ENCODE data around the gene DPP10. TPM values are rescaled to one million over a fixed set of nuclear protein-coding genes. Genes with fewer than 3 reads are reported as not detected.

DPP10 gene
- total RNA-seq, 1 experiment from 2014 or later: not detected

DNA sequence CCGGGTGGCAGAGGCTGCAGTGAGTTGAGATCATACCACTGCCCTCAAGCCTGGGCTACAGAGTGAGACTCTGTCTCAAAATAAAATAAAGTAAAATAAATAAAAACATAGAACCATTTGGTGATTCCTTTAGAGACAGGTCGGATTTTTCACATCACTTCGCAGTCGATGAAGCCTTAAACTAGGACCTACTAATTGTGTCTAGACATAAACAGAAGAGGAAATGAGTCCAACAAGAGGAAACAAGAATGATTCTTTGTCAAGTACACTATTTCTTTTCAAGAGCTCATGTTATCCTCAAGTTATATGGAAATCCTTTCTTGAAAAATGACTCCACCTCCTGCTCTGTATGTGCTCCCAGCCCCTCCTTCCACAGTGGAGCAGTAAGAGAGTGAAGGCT lies 758.9 kb downstream of the DPP10 start:
- H3K27me3 ChIP-seq (ENCODE audit: control insufficient read depth, insufficient read depth, low read length): no peaks in the 10 kb centered on the region
- intact Hi-C loops (cut with micrococcal nuclease; ENCODE audit: unreplicated experiment): no loop called here
- BruUV-seq (replicated peaks): no TSS peak
- DNase-seq (ENCODE audit: low read depth, low spot score): no peak
- CTCF ChIA-PET: no interaction called here
- no peak overlapping the region for H3K4me3 ChIP-seq (ENCODE audit: low read depth in 2 of 2, low read length in 2 of 2)
- no peaks in the 10 kb centered on the region for H3K9me3 ChIP-seq (ENCODE audit: control insufficient read depth, insufficient read depth, low read depth, low read length)
- H3K4me1 ChIP-seq (ENCODE audit: control insufficient read depth, insufficient read depth, low read length): no peaks in the 10 kb centered on the region
- no peak for TF ChIP-seq SIN3A (IDR thresholded peaks at IDR 0.05; ENCODE audit: borderline replicate concordance, insufficient read depth, low read depth, low read length)
- TF ChIP-seq, protein P1, sequence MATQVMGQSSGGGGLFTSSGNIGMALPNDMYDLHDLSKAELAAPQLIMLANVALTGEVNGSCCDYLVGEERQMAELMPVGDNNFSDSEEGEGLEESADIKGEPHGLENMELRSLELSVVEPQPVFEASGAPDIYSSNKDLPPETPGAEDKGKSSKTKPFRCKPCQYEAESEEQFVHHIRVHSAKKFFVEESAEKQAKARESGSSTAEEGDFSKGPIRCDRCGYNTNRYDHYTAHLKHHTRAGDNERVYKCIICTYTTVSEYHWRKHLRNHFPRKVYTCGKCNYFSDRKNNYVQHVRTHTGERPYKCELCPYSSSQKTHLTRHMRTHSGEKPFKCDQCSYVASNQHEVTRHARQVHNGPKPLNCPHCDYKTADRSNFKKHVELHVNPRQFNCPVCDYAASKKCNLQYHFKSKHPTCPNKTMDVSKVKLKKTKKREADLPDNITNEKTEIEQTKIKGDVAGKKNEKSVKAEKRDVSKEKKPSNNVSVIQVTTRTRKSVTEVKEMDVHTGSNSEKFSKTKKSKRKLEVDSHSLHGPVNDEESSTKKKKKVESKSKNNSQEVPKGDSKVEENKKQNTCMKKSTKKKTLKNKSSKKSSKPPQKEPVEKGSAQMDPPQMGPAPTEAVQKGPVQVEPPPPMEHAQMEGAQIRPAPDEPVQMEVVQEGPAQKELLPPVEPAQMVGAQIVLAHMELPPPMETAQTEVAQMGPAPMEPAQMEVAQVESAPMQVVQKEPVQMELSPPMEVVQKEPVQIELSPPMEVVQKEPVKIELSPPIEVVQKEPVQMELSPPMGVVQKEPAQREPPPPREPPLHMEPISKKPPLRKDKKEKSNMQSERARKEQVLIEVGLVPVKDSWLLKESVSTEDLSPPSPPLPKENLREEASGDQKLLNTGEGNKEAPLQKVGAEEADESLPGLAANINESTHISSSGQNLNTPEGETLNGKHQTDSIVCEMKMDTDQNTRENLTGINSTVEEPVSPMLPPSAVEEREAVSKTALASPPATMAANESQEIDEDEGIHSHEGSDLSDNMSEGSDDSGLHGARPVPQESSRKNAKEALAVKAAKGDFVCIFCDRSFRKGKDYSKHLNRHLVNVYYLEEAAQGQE (IDR thresholded peaks at IDR 0.05; ENCODE audit: insufficient read depth in 1 of 2, low read depth in 2 of 2, low read length in 1 of 2): no peak
- no peak for TF ChIP-seq TCF7L2 (IDR thresholded peaks at IDR 0.05; ENCODE audit: low read depth, low read length)
- no peak for TF ChIP-seq POLR2AphosphoS5 (IDR thresholded peaks at IDR 0.05; ENCODE audit: low read depth, low read length)
- TF ChIP-seq CTCF (IDR thresholded peaks at IDR 0.05): no peak
- H3K36me3 ChIP-seq (ENCODE audit: control insufficient read depth, insufficient read depth, low read length): no peaks in the 10 kb centered on the region
- no peak for ATAC-seq
- POLR2A ChIA-PET: no interaction called here
- H3K27ac ChIP-seq (ENCODE audit: low read length): no peak overlapping the region
- in situ Hi-C loops (cut with HindIII; ENCODE audit: low pct_unique_long_range_greater_than_20kb, low sequenced_read_pairs): no loop called here

DNA sequence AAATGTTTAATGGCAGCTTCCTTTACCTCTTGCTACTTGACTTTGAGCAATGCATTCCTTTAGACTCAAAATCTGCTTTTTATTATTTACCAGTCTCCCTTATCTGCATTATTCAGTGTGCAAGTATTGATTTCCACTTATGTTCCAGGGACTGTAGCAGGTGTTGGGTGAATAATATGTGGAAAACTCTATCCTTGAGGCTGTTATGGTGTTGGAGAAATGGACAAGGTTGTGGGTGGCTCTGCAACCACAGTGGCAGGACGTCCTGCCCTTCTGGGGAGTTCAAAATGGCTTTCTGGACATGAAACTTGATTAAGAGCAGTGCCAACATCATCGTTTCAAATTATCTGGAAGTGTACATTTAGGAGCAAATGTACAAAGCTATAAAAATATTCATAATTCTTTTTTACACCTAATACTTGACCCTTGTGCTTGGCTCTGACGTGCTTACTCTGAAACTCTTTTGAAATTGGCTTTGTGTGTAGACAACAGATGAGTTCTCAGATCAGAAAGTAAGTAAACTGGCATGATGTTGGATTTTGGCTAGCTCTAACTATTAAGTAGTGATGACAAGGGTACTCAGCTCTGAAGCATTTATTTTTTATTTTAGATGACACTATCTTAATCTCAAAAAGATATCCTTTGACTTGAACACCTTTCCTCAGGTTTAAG lies 766.2 kb downstream of the DPP10 start:
- CTCF ChIA-PET: no interaction called here
- Histone ChIP-seq H3K4me1 (ENCODE audit: control insufficient read depth, insufficient read depth, low read length) (no peaks in the 10 kb centered on the region), H3K4me3 (ENCODE audit: low read depth in 2 of 2, low read length in 2 of 2) (no peak overlapping the region), H3K36me3 (ENCODE audit: control insufficient read depth, insufficient read depth, low read length) (no peaks in the 10 kb centered on the region), H3K9me3 (ENCODE audit: control insufficient read depth, insufficient read depth, low read depth, low read length) (no peaks in the 10 kb centered on the region), H3K27ac (ENCODE audit: low read length) (no peak overlapping the region), H3K27me3 (ENCODE audit: control insufficient read depth, insufficient read depth, low read length) (no peaks in the 10 kb centered on the region)
- POLR2A ChIA-PET: no interaction called here
- BruUV-seq (replicated peaks): no TSS peak
- TF ChIP-seq TCF7L2 (IDR thresholded peaks at IDR 0.05; ENCODE audit: low read depth, low read length) (no peak), SIN3A (IDR thresholded peaks at IDR 0.05; ENCODE audit: borderline replicate concordance, insufficient read depth, low read depth, low read length) (no peak), POLR2AphosphoS5 (IDR thresholded peaks at IDR 0.05; ENCODE audit: low read depth, low read length) (no peak), CTCF (IDR thresholded peaks at IDR 0.05) (no peak)
- TF ChIP-seq, protein P1 (IDR thresholded peaks at IDR 0.05; ENCODE audit: insufficient read depth in 1 of 2, low read depth in 2 of 2, low read length in 1 of 2): no peak
- ATAC-seq: no peak
- in situ Hi-C loops (cut with HindIII; ENCODE audit: low pct_unique_long_range_greater_than_20kb, low sequenced_read_pairs): no loop called here
- DNase-seq (ENCODE audit: low read depth, low spot score): no peak
- intact Hi-C loops (cut with micrococcal nuclease; ENCODE audit: unreplicated experiment): no loop called here
